ENCODE data around the gene TMEM119. TPM values are rescaled to one million over a fixed set of nuclear protein-coding genes. Genes with fewer than 3 reads are reported as not detected.

Gene TMEM119
- total RNA-seq, 1 experiment from 2014 or later, result not detected

GRCh38 chr12:108583991-108584390, 13.9 kb downstream of the TMEM119 start:
- Histone ChIP-seq H3K36me3 (ENCODE audit: control insufficient read depth, insufficient read depth, low read length) (no peaks in the 10 kb centered on the region), H3K9me3 (ENCODE audit: control insufficient read depth, insufficient read depth, low read depth, low read length) (no peaks in the 10 kb centered on the region), H3K27ac (ENCODE audit: low read length) (no peak overlapping the region), H3K4me3 (ENCODE audit: low read depth in 2 of 2, low read length in 2 of 2) (no peak overlapping the region), H3K27me3 (ENCODE audit: control insufficient read depth, insufficient read depth, low read length) (no peaks in the 10 kb centered on the region), H3K4me1 (ENCODE audit: control insufficient read depth, insufficient read depth, low read length) (peaks cover 4% of the 10 kb centered on the region)
- ChIA-PET CTCF (no interaction called here), POLR2A (no interaction called here)
- ATAC-seq (no peak; the same call in 1 of the 2 replicates), DNase-seq (ENCODE audit: low read depth, low spot score) (no peak)
- in situ Hi-C loops (cut with HindIII; ENCODE audit: low pct_unique_long_range_greater_than_20kb, low sequenced_read_pairs), result no loop called here
- TF ChIP-seq REST (IDR thresholded peaks at IDR 0.05; ENCODE audit: insufficient read depth in 1 of 2, low read depth in 2 of 2, low read length in 1 of 2), result no peak
- TF ChIP-seq POLR2AphosphoS5 (IDR thresholded peaks at IDR 0.05; ENCODE audit: low read depth, low read length), result no peak
- no peak for TF ChIP-seq SIN3A (IDR thresholded peaks at IDR 0.05; ENCODE audit: borderline replicate concordance, insufficient read depth, low read depth, low read length)
- no peak for TF ChIP-seq CTCF (IDR thresholded peaks at IDR 0.05)
- no peak for TF ChIP-seq TCF7L2 (IDR thresholded peaks at IDR 0.05; ENCODE audit: low read depth, low read length)
- no TSS peak for BruUV-seq (replicated peaks)
- intact Hi-C loops (cut with micrococcal nuclease; ENCODE audit: unreplicated experiment), result no loop called here

GRCh38 chr12:108582978-108583770, 14.7 kb downstream of the TMEM119 start:
- no peaks in the 10 kb centered on the region for H3K27me3 ChIP-seq (ENCODE audit: control insufficient read depth, insufficient read depth, low read length)
- ChIA-PET POLR2A (no interaction called here), CTCF (no interaction called here)
- ATAC-seq (no peak), DNase-seq (ENCODE audit: low read depth, low spot score) (no peak)
- no peak overlapping the region for H3K4me3 ChIP-seq (ENCODE audit: low read depth in 2 of 2, low read length in 2 of 2)
- in situ Hi-C loops (cut with HindIII; ENCODE audit: low pct_unique_long_range_greater_than_20kb, low sequenced_read_pairs) (no loop called here), intact Hi-C loops (cut with micrococcal nuclease; ENCODE audit: unreplicated experiment) (no loop called here)
- H3K4me1 ChIP-seq (ENCODE audit: control insufficient read depth, insufficient read depth, low read length), result no peaks in the 10 kb centered on the region
- no peaks in the 10 kb centered on the region for H3K36me3 ChIP-seq (ENCODE audit: control insufficient read depth, insufficient read depth, low read length)
- no peaks in the 10 kb centered on the region for H3K9me3 ChIP-seq (ENCODE audit: control insufficient read depth, insufficient read depth, low read depth, low read length)
- no TSS peak for BruUV-seq (replicated peaks)
- TF ChIP-seq REST (IDR thresholded peaks at IDR 0.05; ENCODE audit: insufficient read depth in 1 of 2, low read depth in 2 of 2, low read length in 1 of 2), result no peak
- no peak for TF ChIP-seq POLR2AphosphoS5 (IDR thresholded peaks at IDR 0.05; ENCODE audit: low read depth, low read length)
- no peak for TF ChIP-seq CTCF (IDR thresholded peaks at IDR 0.05)
- no peak for TF ChIP-seq SIN3A (IDR thresholded peaks at IDR 0.05; ENCODE audit: borderline replicate concordance, insufficient read depth, low read depth, low read length)
- no peak for TF ChIP-seq TCF7L2 (IDR thresholded peaks at IDR 0.05; ENCODE audit: low read depth, low read length)
- no peak overlapping the region for H3K27ac ChIP-seq (ENCODE audit: low read length)

All from Panc1 (cell line).